HG03066 (cell line): Measurements from ENCODE around the gene LCORL.
A peak's percentile ranks its signal among the peaks of the same experiment; 100 is the strongest.
"Not testable (repeated sequence)": the region's sequence is repeated elsewhere in the genome, so short reads cannot be mapped to it uniquely, and the experiment has no call there.

Experiments
- ATAC-seq: cut with Tn5 transposase; IDR thresholded peaks from one replicate; pipeline ENCODE4 v1.9.1; 2021; ENCODE audit warnings: low read depth; ENCODE audit not compliant: unreplicated experiment

LCORL gene

DNA sequence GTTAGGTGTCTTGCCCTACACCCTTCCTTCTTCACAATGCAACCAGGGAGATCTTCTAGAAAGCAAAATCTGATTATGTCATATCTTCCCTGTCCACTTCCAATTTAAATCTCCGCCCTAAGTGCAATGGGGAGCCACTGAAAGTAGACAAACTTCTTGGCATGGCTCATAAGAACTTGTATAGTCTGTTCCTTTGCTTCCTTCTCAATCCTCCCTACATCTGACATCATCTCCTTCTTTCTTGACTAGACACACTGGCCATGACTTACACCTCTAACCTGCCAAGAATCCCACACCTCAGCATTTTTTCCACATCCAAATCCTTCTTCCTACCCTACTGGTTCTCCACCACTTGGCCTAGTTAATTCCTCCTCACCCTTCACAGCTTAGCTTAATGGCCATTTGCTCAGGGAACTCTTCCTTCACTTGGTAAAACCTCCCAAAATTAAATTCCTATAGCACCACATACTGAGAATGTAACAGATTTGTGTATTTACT lies 155.6 kb downstream of the LCORL start:
- ATAC-seq: no peak

DNA sequence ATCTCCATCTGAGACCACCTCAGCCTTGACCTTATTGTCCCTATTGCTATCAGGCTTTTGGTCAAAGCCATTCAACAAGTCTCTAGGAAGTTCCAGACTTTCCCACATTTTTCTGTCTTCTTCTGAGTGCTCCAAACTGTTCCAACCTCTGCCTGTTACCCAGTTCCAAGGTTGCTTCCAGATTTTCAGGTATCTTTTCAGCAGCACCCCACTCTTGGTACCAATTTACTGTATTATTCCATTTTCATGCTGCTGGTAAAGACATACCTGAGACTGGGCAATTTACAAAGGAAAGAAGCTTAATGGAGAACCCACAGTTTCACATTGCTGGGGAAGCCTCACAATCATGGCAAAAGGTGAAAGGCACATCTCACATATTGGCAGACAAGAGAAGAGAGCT lies 159.6 kb downstream of the LCORL start:
- ATAC-seq: not testable (repeated sequence)

DNA sequence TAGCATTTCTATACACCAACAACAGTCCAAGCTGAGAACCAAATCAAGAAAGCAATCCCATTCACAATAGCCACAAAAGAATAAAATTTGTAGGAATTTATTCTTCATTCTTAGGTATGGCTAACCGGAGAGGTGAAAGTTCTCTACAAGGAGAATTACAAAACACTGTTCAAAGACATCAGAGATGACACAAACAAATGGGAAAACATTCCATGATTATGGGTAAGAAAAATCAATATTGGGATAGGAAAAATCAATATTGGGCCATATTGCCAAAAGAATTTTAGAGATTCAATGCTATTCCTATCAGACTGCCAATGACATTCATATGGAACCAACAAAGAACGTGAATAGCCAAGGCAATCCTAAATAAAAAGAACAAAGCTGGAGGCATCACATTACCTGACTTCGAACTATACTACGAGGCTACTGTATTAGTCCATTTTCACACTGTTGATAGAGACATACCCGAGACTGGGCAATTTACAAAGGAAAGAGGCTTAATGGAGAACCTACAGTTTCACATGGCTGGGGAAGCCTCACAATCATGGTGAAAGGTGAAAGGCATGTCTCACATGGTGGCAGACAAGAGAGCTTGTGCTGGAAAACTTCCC lies 161.7 kb downstream of the LCORL start:
- ATAC-seq: no peak

DNA sequence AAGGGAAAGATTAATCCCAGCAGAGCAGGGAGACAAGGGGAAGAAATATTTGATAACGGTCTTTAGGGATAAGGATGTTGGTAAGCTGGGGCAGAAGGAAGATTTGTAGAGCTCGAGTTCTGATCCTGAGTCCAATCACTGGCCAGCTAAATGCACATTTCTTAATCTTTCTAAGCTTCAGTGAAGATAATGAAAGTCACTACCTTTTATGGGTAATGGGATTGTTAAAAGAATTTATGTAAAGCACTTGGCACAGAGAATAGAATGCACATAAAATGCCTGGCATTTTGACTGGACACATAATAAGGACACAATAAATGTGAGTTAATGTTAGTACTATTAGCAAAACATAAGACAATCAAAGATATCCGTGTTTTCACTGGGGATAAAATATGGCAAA lies 167.5 kb downstream of the LCORL start:
- no peak for ATAC-seq

DNA sequence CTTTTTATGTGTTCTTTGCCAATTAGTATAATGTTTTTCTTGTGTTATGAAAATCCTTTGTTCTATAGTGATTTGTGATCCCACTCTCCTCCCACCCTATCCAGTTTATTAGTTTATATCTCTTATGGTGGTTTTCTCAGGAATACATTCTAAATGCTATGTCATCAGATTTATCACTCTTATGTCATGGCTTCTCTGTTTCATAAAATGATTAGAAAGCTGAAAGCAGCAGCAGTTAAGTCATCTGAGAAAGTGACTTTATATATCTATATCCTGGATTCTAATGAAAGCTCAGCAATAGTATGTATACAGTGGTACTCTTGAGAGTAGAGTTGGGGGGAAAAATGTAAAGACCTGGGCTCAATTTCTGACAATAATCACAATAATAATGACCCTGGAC lies 169.6 kb downstream of the LCORL start:
- no peak for ATAC-seq

DNA sequence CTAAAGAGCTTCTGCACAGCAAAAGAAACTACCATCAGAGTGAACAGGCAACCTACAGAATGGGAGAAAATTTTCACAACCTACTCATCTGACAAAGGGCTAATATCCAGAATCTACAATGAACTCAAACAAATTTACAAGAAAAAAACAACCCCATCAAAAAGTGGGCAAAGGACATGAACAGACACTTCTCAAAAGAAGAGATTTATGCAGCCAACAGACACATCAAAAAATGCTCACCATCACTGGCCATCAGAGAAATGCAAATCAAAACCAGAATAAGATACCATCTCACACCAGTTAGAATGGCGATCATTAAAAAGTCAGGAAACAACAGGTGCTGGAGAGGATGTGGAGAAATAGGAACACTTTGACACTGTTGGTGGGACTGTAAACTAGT lies 171.3 kb downstream of the LCORL start:
- ATAC-seq: not testable (repeated sequence)

DNA sequence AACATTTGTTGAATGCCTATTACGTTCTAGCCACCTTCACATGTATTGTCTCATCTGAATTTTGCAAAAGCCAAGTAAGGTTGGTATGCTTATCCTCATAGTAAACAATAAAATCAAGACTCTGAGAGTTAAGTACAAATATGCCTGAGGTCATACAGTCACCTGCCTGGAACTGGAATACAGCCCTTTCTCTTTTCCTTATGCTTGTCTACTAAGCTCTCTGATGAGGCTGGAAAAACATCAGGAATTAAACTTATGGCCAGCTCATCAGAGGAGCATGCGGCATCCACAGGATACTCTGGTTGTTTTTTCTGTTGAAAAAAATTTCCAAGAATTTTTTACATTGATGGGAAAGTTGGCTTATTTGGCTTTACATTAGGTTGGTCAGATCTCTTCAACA lies 175.3 kb downstream of the LCORL start:
- no peak for ATAC-seq

DNA sequence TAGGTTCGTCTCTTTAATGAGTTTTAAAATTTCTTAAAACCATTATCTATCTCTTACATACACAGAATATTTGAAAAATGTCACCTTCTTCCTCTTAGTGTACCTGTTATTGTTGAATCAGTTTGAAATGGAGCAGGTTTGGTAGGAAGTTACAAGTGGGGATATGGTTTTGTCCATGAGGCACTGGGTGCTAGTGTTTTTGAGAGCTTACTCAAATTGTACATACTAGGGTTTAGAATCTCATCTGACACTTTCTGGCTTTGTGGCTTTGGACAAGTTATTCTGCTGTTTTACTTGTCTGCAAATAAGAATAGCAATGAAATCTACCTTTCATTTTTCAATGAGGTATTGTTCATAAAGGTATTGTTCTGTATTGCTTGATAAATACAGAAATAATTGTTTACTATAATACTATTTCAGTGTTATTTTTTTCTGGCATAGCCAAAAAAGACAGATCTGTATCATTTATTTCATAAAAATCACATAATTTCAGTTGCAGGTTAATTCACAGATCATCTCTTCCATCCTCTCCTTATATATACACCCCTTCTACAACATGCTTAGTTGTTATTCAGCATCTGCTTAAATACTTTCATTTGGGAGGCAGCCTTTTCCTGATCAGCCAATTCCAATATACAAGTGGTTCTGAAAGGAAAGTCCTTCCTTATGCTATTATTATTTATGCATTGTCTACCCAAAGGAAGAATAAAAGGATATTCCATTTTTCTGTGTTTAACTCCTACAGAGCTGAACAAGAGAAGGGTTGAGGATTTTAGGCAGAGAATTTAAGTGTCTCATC lies 197.5 kb downstream of the LCORL start:
- no peak for ATAC-seq

DNA sequence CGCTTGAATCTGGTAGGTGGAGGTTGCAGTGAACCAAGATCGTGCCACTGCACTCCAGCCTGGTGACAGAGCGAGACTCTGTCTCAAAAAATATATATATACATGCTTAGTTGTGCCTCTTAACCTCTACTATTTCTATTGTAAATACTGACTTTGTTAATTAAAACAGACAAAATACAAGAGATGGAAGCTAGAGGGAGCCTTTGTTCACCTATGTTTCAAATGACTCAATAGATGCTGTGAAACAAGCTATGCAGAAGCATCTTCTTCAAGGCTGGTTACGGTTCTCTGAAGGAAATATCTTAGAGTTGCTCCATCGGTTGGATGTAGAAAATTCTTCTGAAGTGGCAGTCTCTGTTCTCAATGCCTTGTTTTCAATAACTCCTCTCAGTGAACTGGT lies 204.5 kb downstream of the LCORL start:
- ATAC-seq: peak; percentile 69

DNA sequence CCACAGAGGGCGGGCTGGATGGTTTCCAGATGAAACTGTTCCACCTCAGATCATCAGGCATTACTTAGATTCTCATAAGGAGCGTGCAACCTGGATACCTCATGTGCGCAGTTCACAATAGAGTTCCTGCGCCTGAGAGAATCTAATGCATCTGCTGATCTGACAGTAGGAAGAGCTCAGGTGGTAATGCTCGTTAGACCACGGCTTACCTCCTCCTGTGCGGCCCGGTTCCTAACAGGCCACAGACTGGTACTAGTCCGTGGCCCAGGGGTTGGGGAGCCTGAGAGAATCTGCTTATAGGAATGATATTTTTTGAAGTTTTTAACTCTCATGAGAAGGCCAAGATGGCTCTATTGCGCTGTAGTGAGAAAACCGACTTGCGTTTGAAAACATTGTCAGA lies 205.4 kb downstream of the LCORL start:
- no peak for ATAC-seq

DNA sequence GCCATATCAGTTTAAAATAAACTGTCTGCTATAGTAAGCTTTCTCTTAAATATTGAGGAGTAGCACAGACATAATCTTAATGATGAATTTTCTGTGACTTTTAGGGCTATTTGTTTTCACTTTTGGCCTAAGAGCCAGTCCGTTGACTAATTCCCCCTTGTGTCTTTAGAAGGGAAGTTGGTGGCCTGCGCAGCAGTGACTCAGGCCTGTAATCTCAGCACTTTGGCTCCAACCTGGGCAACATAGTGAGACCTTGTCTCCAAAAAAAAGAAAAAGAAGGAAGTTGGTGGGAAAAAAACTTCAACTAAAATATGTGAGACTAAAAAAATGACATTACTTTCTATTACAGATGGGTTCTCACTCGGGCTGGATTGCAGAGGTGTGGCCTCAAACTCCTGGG lies 207.4 kb downstream of the LCORL start:
- no peak for ATAC-seq

DNA sequence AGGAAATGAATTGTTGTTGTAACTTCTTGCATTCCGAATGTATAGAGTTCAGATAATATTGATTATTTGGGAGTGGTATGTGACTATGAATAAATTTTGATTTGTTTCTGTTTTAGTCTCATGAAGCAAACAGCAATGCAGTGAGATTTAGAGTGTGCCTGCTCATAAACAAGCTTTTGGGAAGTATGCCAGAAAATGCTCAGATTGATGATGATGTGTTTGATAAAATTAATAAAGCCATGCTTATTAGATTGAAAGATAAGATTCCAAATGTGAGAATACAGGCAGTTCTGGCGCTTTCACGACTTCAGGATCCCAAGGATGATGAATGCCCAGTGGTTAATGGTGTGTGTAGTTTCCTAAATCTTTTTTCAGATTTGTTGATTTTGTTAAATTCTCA lies 208.8 kb downstream of the LCORL start:
- no peak for ATAC-seq

DNA sequence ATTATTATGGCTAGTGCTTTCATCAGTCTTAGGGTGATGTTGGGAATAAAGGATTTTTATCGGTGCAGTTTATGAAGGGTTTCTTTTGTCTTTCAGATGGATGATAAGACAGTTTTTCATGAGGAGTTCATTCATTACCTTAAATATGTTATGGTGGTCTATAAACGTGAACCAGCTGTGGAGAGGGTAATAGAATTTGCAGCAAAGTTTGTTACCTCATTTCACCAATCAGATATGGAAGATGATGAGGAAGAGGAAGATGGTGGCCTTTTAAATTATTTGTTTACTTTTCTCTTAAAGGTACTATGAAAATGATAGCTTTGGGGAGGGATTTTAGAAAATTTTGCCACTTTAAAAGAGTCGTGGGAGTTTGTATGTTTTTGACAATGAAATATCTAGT lies 209.4 kb downstream of the LCORL start:
- ATAC-seq: no peak

DNA sequence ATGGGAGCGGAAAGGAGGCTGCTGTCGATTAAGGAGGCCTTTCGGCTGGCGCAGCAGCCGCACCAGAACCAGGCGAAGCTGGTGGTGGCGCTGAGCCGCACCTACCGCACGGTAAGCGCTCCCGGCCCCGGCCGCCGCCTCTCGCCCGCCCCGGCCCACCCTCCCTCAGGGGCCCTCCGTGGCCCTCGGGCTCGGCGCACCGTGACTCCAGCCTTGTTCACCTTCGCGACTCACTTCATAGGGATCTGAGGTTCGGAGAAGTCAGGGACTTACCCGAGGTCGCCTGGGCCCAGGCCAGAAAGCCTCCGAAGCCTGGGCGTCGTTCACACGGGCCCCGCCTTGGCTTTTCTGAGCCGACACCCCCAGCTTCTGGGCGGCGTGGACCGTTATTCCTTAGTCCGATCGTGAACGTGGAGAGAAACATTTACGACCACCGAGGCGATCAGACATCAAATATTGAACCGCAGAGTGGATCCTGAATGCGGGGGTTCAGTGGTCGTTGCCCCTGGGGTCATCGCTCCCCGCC lies 210.4 kb downstream of the LCORL start:
- peak; percentile 30 for ATAC-seq

DNA sequence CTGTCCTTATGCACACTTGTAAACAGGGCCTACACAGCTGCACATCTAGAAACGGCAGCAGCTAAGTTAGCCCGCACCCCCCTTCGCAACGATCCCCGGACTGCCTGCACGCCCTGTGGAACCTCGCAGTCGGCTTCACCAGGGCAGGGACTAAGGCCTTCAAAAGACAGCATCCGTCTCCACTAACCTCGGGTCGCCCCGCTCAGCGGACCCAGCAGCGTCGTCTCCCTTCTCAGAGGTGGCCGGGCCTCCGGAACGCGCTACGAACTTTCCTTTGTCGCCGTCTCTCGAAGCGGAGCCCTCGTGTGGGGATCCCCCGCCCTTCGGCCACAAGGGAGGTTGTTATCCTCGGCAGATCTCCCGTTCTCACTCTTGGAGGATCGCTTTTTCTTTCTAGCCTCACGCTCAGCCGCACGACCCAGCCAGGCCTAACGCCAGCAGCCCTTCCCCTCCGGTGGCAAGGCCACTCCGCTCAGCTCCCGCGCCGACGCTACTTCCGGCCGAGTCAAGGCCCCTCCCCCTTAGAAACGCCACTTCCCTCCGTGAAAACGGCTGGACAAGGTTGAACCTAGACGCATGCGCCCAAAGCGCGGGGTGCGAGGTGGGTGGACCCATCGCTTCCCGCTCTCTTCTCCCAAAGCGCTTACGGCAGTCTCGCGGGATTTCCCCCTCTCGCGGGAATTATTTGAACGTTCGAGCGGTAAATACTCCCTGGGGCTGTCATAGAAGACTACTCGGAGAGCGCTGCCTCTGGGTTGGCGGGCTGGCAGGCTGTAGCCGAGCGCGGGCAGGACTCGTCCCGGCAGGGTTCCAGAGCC lies 211.1 kb downstream of the LCORL start, which contains the start of the genes DCAF16 and NCAPG:
DCAF16 (minus strand) TSS at position 498 of the 818 bp plus-strand sequence. CDS start 6,616 bp downstream, outside the sequence.
NCAPG (plus strand) TSS at position 720 of the 818 bp plus-strand sequence. CDS start 99 bp downstream, outside the sequence.
- peak; percentile 87 for ATAC-seq

DNA sequence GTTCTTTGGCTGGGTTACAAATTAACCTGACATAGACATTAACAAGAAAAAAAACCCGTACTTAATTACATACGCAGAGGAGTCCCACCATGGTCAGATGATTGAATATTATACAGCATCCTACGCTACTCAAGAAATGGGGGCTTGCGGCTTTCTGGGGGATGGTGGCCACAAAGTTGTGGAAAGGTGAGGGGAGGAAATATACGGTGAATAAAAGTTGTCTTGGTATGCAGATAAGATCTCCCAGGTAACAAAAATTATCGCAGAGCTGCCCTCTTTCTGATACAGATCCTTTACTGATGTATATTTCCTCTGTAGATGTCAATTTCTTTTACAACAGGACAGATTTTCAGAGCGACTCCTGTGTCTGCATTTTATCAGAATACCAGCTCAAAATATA lies 211.9 kb downstream of the LCORL start:
- no peak for ATAC-seq

DNA sequence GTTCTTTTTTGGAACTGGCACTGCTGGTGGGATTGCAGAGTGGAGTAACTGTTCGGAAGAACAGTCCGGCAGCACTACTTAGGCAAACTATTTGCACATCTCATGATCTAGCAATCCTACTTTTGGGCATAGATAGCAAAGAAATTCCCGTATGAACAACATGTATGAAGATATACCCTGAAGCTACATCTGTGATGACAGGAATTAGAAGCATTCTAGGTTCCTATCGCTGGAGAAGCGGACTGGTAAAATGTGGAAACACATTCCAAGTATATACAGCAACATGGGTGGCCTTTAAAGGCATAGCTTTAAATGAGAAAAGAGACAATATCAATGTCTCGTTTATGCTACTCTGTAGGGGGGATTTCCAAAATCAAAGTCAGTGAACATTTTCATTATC lies 214.1 kb downstream of the LCORL start:
- no peak for ATAC-seq

DNA sequence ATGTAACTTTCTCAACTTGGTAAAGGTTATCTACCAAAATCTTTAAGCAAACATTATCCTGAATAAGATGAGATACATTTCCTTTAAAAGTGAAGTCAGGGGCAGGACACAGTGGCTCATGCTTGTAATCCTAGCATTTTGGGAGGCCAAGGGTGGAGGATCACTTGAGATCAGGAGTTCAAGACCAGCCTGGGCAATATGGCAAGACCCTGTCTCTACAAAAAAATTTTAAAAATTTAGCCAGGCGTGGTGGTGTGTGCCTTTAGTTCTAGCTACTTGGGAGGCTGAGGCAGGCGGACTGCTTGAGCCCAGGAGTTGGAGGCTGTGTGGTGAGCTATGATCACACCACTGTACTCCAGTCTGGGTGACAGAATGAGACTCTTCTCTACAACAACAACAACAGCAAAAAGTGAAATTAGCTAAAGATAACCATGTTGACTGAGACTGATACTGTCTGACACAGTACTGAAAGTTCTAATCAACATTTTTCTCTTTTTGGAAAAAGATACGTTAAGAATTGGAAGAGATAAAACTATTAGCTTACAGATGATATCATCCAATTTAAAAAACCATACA lies 215.9 kb downstream of the LCORL start:
- no peak for ATAC-seq

DNA sequence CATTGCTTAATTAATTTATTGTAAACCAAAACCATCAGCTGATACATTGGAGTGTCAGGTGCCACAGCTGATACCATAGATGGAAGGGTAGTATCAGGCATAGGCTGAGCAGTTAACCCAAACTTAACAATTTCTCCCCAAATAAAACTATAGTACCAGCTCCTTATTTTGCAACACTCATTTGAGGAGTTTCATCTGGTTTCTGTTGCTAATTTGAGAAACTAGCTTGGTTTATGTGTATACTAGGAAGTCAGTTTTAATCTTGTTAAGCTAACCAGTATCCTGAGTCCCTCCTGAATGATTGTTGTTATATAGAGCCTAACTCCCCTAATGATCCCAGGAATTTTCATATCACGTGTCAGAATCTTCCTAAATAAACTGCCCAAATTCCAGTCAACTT lies 223.7 kb downstream of the LCORL start:
- ATAC-seq: no peak

DNA sequence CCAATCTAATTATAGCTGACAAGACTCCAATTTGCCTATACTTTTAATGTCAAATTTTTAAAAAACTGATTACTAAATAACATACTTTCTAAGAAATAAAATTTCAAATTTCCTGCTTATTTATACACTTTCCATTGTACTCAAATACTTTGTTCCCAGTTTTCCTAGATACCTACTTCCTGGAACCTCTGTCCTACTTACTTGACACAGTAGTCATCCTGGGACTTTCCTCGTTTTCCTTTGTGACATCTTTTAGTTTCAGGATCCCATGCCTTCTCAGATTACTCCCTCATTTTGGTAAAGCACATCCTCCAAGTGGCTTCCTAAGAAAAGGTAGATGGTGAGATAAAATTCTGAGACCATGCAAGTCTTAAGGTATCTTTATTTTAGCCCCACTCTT lies 226.8 kb downstream of the LCORL start:
- no peak for ATAC-seq
